Subcutaneous abdominal adipose tissue (tissue), 5 donors: ENCODE results near the gene PLEKHG4B.

ENCODE experiments used
- H3K27ac ChIP-seq: one replicate; pipeline ENCODE4 v1.7.0; 2013; ENCODE audit warnings: low read depth, mild to moderate bottlenecking, inconsistent platforms, low read length, moderate library complexity
- H3K27me3 ChIP-seq, 5 donors: one replicate each; pipeline ENCODE4 v1.7.0; 2013; ENCODE audit warnings: low read length in 5 of 5, inconsistent platforms in 1 of 5; ENCODE audit not compliant: control insufficient read depth in 5 of 5, insufficient read depth in 4 of 5
- H3K36me3 ChIP-seq, 5 donors: one replicate each; pipeline ENCODE4 v1.7.0; 2013; ENCODE audit warnings: low read length in 5 of 5; ENCODE audit not compliant: control insufficient read depth in 5 of 5, insufficient read depth in 5 of 5
- H3K4me1 ChIP-seq, 5 donors: one replicate each; pipeline ENCODE4 v1.7.0; 2013; ENCODE audit warnings: low read length in 5 of 5, mild to moderate bottlenecking in 3 of 5, moderate library complexity in 1 of 5; ENCODE audit not compliant: control insufficient read depth in 5 of 5, insufficient read depth in 5 of 5
- H3K4me3 ChIP-seq, 5 donors: one replicate each; pipeline ENCODE4 v1.7.0; 2013; ENCODE audit warnings: low read length in 5 of 5, low read depth in 1 of 5
- H3K9ac ChIP-seq, 5 donors: one replicate each; pipeline ENCODE4 v1.7.0; 2013; ENCODE audit warnings: low read length in 5 of 5, mild to moderate bottlenecking in 4 of 5, moderate library complexity in 3 of 5
- H3K9me3 ChIP-seq, 5 donors: one replicate each; pipeline ENCODE4 v1.7.0; 2013; ENCODE audit warnings: low read length in 5 of 5; ENCODE audit not compliant: control insufficient read depth in 5 of 5
- donor health status: healthy.
- donor health status: healthy.
- donor health status: healthy.
- donor health status: healthy.
- donor health status: healthy.

Gene PLEKHG4B

DNA sequence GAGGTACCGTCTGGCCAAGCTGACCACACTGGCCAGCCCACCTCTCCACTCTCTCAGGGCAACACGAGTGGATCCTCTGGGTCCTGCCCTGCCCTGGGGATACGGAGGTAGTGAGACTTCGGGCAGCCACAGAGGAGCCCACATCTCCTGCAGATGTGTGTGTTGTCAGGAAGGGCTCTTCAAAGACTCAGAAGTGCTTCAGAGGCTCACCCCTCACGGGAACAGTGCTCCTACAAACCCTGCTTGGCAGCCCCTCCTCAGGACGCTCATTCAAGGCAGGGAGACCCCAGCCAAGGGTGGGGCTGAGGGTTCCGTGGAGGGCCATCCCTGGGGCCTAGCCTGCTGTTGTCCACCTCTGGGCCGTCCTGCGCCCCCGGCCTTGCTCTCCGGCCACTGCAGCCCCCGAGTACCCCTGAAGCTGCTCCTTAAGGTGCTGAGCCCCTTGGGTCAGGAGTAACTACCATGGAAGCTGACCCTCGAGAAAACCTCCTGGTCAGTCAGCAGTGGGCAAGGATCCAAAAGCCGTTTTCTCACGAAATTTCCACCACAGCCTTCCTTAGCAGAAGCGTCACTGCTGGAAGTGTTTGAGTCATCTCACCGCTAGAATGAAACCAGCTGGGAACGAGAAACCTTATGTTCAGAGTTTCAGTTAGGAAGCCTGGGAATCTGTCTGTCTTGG is 76.2 kb downstream of the PLEKHG4B start:
- H3K27ac ChIP-seq: no peak overlapping the region
- H3K36me3 ChIP-seq: no peaks in the 10 kb centered on the region
- no peak overlapping the region for H3K4me3 ChIP-seq
- peaks cover 0 to 18% (median 0%) of the 10 kb centered on the region in 5 donors for H3K4me1 ChIP-seq
- no peak overlapping the region for H3K9ac ChIP-seq
- no peaks in the 10 kb centered on the region for H3K9me3 ChIP-seq
- peaks cover 4 to 10% (median 6%) of the 10 kb centered on the region in 5 donors for H3K27me3 ChIP-seq

DNA sequence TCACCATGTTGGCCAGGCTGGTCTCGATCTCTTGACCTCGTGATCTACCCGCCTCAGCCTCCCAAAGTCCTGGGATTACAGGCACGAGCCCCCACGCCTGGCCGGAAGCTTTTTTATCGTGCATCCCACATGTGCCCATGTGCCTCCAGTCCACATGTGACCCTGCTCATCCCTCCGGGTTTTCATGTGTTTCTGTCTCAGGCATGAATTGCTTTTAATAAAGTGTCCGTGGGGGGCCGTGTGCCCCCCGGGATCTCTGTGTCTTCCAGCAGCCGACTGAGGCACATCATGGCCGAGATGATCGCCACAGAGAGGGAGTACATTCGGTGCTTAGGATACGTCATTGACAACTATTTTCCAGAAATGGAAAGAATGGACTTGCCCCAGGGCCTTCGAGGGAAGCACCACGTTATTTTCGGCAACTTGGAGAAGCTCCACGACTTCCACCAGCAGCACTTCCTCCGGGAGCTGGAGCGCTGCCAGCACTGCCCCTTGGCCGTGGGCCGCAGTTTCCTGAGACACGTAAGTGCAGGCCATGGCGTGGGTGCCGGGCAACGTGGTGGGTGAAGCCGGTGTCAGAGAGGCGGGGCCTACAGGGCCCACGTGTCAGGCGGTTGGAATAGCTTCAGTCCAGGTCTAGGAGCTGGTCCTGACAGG is 77.2 kb downstream of the PLEKHG4B start:
- Histone ChIP-seq H3K9me3 (no peaks in the 10 kb centered on the region), H3K9ac (no peak overlapping the region), H3K27ac (no peak overlapping the region), H3K4me3 (no peak overlapping the region), H3K4me1 (peaks cover 0 to 18% (median 0%) of the 10 kb centered on the region in 5 donors), H3K36me3 (no peaks in the 10 kb centered on the region), H3K27me3 (peaks cover 4 to 16% (median 7%) of the 10 kb centered on the region in 5 donors)

DNA sequence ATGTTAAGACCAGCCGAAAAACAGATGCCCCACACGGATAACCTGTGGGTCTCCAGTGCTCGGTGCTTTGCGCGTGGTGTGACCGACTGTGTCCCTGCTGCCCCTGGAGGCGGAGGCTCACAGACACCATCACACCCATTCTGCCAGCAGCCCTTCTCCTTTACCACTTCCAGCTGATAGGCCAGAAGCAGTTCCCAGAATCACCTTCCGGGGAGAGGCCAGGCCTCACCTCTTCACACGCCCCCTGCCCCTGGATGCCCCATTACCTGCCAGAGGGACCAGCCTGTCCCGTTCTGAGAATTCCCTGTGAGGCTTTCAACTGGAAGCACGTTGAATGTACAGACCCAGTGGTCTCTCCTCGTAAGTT is 77.7 kb downstream of the PLEKHG4B start:
- Histone ChIP-seq H3K27ac (no peak overlapping the region), H3K4me3 (no peak overlapping the region), H3K9ac (no peak overlapping the region), H3K4me1 (peaks cover 0 to 18% (median 0%) of the 10 kb centered on the region in 5 donors), H3K36me3 (no peaks in the 10 kb centered on the region), H3K27me3 (peaks cover 4 to 16% (median 7%) of the 10 kb centered on the region in 5 donors), H3K9me3 (no peaks in the 10 kb centered on the region)

DNA sequence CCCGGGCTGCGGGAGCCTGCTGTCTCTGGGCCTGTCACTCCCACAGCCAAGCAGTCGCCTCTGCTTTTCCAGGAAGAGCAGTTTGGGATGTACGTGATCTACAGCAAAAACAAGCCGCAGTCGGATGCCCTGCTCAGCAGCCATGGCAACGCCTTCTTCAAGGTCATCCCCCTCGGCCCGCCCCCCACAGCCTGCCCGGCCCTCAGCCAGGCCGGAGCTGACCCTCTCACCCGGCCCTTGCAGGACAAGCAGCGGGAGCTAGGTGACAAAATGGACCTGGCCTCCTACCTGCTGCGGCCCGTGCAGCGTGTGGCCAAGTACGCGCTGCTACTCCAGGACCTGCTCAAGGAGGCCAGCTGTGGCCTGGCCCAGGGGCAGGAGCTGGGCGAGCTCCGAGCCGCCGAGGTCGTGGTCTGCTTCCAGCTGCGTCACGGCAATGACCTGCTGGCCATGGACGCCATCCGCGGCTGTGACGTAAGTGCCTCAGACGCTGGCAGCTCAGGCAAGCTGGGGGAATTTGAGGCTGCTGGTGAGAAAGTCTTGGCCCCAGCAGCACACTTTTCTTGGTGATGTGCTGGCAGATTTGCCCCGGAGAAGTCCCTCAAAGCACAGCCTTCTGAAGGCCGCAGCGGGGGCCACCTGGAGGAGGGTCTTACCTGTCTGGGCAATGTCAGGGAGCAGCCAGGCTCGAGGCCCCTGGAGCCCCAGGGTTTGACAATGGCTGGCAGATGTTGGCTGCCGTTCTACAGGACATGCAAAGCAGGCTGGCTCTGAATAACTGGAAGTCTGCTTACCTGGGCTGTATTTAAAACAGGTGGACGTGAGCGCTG is 79.2 kb downstream of the PLEKHG4B start:
- peaks cover 4 to 16% (median 7%) of the 10 kb centered on the region in 5 donors for H3K27me3 ChIP-seq
- no peaks in the 10 kb centered on the region for H3K36me3 ChIP-seq
- H3K4me1 ChIP-seq: peaks cover 0 to 18% (median 0%) of the 10 kb centered on the region in 5 donors
- H3K27ac ChIP-seq: no peak overlapping the region
- H3K4me3 ChIP-seq: no peak overlapping the region
- no peak overlapping the region for H3K9ac ChIP-seq
- no peaks in the 10 kb centered on the region for H3K9me3 ChIP-seq

DNA sequence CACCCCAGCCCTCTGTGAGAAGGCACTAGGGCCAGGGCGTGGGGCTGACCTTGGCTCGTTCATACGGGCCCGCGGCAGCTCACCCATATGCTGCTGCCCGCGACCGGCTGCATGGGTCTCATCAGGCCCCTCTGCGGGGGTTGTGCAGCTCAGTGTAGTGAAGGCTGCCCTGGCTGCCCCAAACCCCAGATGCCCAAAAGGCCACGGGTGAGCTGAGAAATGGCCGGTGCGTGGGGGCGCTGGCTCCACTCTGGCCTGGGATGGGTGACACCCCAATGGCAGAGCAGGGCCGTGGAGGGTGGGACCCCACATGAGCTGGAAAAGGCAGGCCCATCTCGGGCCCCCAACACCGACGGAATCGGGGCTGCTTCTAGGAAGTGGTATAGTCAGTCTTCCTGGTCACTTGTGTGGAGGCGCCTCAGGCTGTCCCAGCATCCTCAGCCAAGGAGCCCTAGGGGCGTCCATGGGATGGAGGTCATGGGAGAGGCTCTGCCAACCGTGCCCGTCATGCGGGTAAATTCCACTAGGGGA is 79.9 kb downstream of the PLEKHG4B start:
- H3K9ac ChIP-seq: no peak overlapping the region
- peaks cover 0 to 18% (median 0%) of the 10 kb centered on the region in 5 donors for H3K4me1 ChIP-seq
- no peaks in the 10 kb centered on the region for H3K36me3 ChIP-seq
- H3K27me3 ChIP-seq: peaks cover 4 to 16% (median 7%) of the 10 kb centered on the region in 5 donors
- no peak overlapping the region for H3K4me3 ChIP-seq
- no peak overlapping the region for H3K27ac ChIP-seq
- H3K9me3 ChIP-seq: no peaks in the 10 kb centered on the region

DNA sequence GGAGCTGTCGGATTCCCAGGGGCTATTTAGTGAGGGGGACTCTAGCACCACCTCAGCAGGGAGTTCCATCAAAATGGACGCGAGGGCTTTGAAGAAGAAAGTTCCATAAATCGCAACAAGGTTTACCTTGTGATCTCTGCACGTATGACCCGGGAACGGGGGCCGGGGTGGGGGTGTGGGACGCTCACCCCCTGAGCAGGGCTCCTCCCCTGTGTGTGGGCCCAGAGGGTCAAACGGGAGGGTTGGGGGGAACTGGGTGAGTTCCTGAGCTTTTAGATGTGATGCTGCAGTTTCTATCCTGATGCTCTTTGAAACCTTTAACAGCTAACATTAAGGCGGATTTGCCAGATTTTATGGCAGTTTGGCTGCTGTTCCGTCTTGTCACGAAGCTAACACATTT is 80.5 kb downstream of the PLEKHG4B start:
- peaks cover 4 to 16% (median 7%) of the 10 kb centered on the region in 5 donors for H3K27me3 ChIP-seq
- H3K9ac ChIP-seq: no peak overlapping the region
- H3K9me3 ChIP-seq: no peaks in the 10 kb centered on the region
- no peaks in the 10 kb centered on the region for H3K36me3 ChIP-seq
- peaks cover 0 to 18% (median 0%) of the 10 kb centered on the region in 5 donors for H3K4me1 ChIP-seq
- H3K4me3 ChIP-seq: no peak overlapping the region
- no peak overlapping the region for H3K27ac ChIP-seq

DNA sequence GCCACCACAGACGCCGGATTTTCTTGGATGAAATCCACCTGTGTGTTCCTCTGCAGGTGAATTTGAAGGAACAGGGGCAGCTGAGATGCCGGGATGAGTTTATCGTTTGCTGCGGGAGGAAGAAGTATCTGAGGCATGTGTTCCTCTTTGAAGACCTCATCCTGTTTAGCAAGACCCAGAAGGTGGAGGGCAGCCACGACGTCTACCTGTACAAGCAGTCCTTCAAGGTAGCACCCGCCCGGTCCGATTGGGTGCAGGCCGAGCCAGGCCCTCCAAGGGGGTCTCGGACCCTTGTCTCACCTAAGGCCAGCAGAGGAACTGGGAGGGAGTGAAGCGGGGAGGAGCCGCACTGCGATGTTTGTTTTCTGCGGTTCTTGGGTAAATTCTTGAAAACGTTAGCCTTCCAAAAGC is 80.9 kb downstream of the PLEKHG4B start:
- Histone ChIP-seq H3K36me3 (no peaks in the 10 kb centered on the region), H3K4me3 (no peak overlapping the region), H3K27me3 (peaks cover 4 to 16% (median 7%) of the 10 kb centered on the region in 5 donors)

DNA sequence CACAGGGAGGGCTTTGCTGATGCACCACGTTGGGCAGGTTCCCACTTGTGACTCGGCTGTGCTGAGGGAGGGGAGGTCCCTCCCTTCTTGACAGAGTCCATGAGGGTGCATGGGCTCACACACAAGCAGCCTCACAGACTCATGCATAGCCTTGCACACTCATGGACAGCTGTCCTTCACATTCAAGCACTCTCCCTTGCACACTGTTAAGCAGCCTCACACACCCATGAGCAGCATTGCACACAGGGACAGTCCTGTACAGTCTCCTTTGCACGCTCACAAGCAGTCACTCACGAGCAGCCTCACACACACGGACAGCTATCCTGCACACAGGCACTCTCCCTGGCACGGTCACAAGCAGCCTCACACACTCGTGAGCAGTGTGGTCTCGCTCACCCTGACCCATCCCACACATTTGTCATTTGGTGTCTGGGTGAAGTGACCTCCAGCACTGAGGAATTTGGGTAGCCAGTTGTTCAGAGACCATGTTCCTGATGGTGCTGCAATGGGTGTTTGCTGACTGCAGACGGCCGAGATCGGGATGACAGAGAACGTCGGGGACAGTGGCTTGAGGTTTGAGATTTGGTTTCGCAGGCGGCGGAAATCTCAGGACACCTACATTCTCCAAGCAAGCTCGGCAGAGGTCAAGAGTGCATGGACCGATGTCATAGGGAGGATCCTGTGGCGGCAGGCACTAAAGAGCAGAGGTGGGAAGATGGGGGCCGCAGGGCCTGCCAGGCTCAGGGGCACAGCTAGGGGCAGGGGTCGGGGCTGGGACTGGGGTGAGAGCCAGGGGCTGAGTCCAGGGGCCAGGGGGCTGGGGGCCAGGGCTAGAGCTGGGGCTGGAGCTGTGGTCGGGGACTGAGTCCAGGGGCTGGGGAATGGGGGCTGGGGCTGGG is 81.7 kb downstream of the PLEKHG4B start:
- Histone ChIP-seq H3K4me3 (no peak overlapping the region), H3K9ac (no peak overlapping the region), H3K27ac (no peak overlapping the region), H3K9me3 (no peaks in the 10 kb centered on the region), H3K36me3 (no peaks in the 10 kb centered on the region), H3K27me3 (peaks cover 4 to 16% (median 7%) of the 10 kb centered on the region in 5 donors), H3K4me1 (peaks cover 0 to 12% (median 0%) of the 10 kb centered on the region in 5 donors)

More for the DNA sequence above, 80.9 kb downstream of the PLEKHG4B start:
- peaks cover 0 to 18% (median 0%) of the 10 kb centered on the region in 5 donors for H3K4me1 ChIP-seq
- H3K9ac ChIP-seq: no peak overlapping the region
- H3K27ac ChIP-seq: no peak overlapping the region
- no peaks in the 10 kb centered on the region for H3K9me3 ChIP-seq

DNA sequence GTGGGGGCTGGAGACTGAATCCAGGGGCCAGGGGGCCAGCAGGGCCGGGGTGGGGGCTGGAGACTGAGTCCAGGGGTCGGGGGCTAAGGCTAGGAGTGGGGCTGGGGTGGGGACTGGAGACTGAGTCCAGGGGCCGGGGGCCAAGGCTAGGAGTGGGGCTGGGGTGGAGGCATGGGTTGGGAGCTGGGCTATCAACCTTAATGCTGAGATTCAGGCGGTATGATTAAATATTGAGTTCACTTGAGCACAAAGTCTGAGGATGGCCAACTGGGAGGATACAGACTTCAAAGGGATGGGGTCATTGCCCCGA is 82.3 kb downstream of the PLEKHG4B start:
- Histone ChIP-seq H3K9me3 (no peaks in the 10 kb centered on the region), H3K4me3 (no peak overlapping the region), H3K36me3 (no peaks in the 10 kb centered on the region), H3K27ac (no peak overlapping the region), H3K4me1 (peaks cover 0 to 7% (median 0%) of the 10 kb centered on the region in 5 donors), H3K9ac (no peak overlapping the region), H3K27me3 (peaks cover 3 to 16% (median 7%) of the 10 kb centered on the region in 5 donors)
